HG03135 (cell line): ENCODE data around the gene SLC25A14.
A peak's percentile ranks its signal among the peaks of the same experiment; 100 is the strongest.

Experiments
- ATAC-seq: cut with Tn5 transposase; IDR thresholded peaks from one replicate; pipeline ENCODE4 v1.9.1; 2021; ENCODE audit warnings: mild to moderate bottlenecking, moderate library complexity; ENCODE audit not compliant: unreplicated experiment

SLC25A14 gene

GRCh38 chrX:130378024-130378669 lies 38.4 kb downstream of the SLC25A14 start:
- ATAC-seq, result no peak

- no peak for ATAC-seq
Observed at GRCh38 chrX:130385520-130385919, 45.8 kb downstream of the SLC25A14 start, which contains the start of gene GPR119. Gene GPR119 (minus strand): TSS chrX:130385674. CDS start chrX:130385447, 227 bp downstream.

GRCh38 chrX:130386408-130386808 lies 46.7 kb downstream of the SLC25A14 start:
- no peak for ATAC-seq

GRCh38 chrX:130393451-130394074 lies 53.8 kb downstream of the SLC25A14 start:
- ATAC-seq, result no peak

- no peak for ATAC-seq
Observed at GRCh38 chrX:130395341-130395740, 55.6 kb downstream of the SLC25A14 start.

GRCh38 chrX:130401415-130402207 lies 61.9 kb downstream of the SLC25A14 start, which contains the start of gene RBMX2:
Gene RBMX2 (plus strand): TSS chrX:130401987. CDS start chrX:130402033, 46 bp downstream.
- ATAC-seq, result peak; percentile 89

- no peak for ATAC-seq
Observed at GRCh38 chrX:130402208-130402684, 62.5 kb downstream of the SLC25A14 start.

- ATAC-seq, result no peak
Observed at GRCh38 chrX:130413415-130413814, 73.7 kb downstream of the SLC25A14 start.

- ATAC-seq, result no peak
Observed at GRCh38 chrX:130414800-130415199, 75.1 kb downstream of the SLC25A14 start.

- ATAC-seq, result no peak
Observed at GRCh38 chrX:130415201-130415600, 75.5 kb downstream of the SLC25A14 start.

- no peak for ATAC-seq
Observed at GRCh38 chrX:130416785-130417184, 77.1 kb downstream of the SLC25A14 start.

GRCh38 chrX:130418066-130418465 lies 78.3 kb downstream of the SLC25A14 start:
- ATAC-seq, result no peak

GRCh38 chrX:130418740-130419139 lies 79.0 kb downstream of the SLC25A14 start:
- ATAC-seq, result no peak

GRCh38 chrX:130419263-130419662 lies 79.5 kb downstream of the SLC25A14 start:
- ATAC-seq, result no peak
